Tibial nerve (tissue), 4 donors: Measurements from ENCODE around the gene MRPL21. TPM values are rescaled to one million over a fixed set of nuclear protein-coding genes. Genes with fewer than 3 reads are reported as not detected.

Experiments used
- DNase-seq, 2 donors: peaks; one replicate each; pipeline ENCODE4 v3.0.0-alpha.2; 2019; ENCODE audit warnings: low spot score in 2 of 2
- H3K27ac ChIP-seq, 4 donors: fragments of 200-600 bp; sonication (generic) in 3 of 4; one replicate each; pipeline ENCODE4 v1.5.1; 2017 to 2019; ENCODE audit warnings: mild to moderate bottlenecking in 1 of 4
- H3K27me3 ChIP-seq, 2 donors: fragments of 200-600 bp; sonication (generic) in 1 of 2; one replicate each; pipeline versions ENCODE4 v1.5.1 to v1.6.0; 2017 to 2019
- H3K36me3 ChIP-seq, 3 donors: fragments of 200-600 bp; sonication (generic); one replicate each; pipeline ENCODE4 v1.5.1; 2018 to 2019
- H3K4me1 ChIP-seq, 4 donors: fragments of 200-600 bp; sonication (generic) in 3 of 4; one replicate each; pipeline ENCODE4 v1.5.1; 2017 to 2019
- H3K4me3 ChIP-seq, 4 donors: fragments of 200-600 bp; sonication (generic) in 3 of 4; one replicate each; pipeline ENCODE4 v1.5.1; 2017 to 2019; ENCODE audit warnings: mild to moderate bottlenecking in 1 of 4, moderate library complexity in 1 of 4
- H3K9me3 ChIP-seq, 4 donors: fragments of 200-600 bp; sonication (generic) in 3 of 4; one replicate each; pipeline ENCODE4 v1.5.1; 2017 to 2019
- CTCF ChIP-seq, 5 experiments: fragments of 200-600 bp in 3 of 5; fragments of 450-650 bp in 2 of 5; sonication (generic) in 3 of 5; IDR thresholded peaks; one replicate each; pipeline ENCODE4 v1.5.1; 2016 to 2019; ENCODE audit warnings: antibody characterized with exemption in 5 of 5, mild to moderate bottlenecking in 3 of 5, moderate library complexity in 2 of 5
- EP300 ChIP-seq, 2 donors: sonication (generic); formaldehyde crosslinking; IDR thresholded peaks; one replicate each; pipeline ENCODE4 v1.6.1; 2017; ENCODE audit warnings: antibody characterized with exemption in 2 of 2, mild to moderate bottlenecking in 1 of 2
- POLR2A ChIP-seq, 2 donors: fragments of 450-650 bp; IDR thresholded peaks; one replicate each; pipeline ENCODE4 v1.6.1; 2017; ENCODE audit warnings: antibody characterized with exemption in 2 of 2, mild to moderate bottlenecking in 2 of 2, moderate library complexity in 2 of 2
- WGBS, 2 donors: methylation state at CpG; one replicate each; pipeline ENCODE4 v1.1.5; 2018; 5-methylcytosine and 5-hydroxymethylcytosine counted together
- total RNA-seq, 4 donors: library from RNA; depleted of rRNA; stranded (reverse); fragments of >200 nt; gene quantifications; one replicate each; pipeline ENCODE4 v1.1.0, GENCODE V29; 2016

MRPL21 gene
- total RNA-seq, 4 donors from 2014 or later: 35.9 to 78.0 (median 49.8) TPM

- Histone ChIP-seq H3K4me3 (no peak overlapping the region), H3K27me3 (no peaks in the 10 kb centered on the region), H3K9me3 (no peaks in the 10 kb centered on the region), H3K36me3 (peaks cover 0 to 37% (median 0%) of the 10 kb centered on the region in 3 donors), H3K27ac (no peak overlapping the region), H3K4me1 (no peaks in the 10 kb centered on the region)
- 94 to 97% methylated on average over 2 of the region's 2 CpGs for WGBS, 2 donors
- DNase-seq: no peak
- TF ChIP-seq POLR2A (IDR thresholded peaks at IDR 0.05) (no peak), EP300 (IDR thresholded peaks at IDR 0.05) (no peak), CTCF (IDR thresholded peaks at IDR 0.05) (no peak)
Measured at GRCh38 chr11:68881320-68881719, 22.3 kb downstream of the MRPL21 start.

GRCh38 chr11:68880851-68881250, 22.8 kb downstream of the MRPL21 start:
- TF ChIP-seq POLR2A (IDR thresholded peaks at IDR 0.05) (no peak), CTCF (IDR thresholded peaks at IDR 0.05) (no peak), EP300 (IDR thresholded peaks at IDR 0.05) (no peak)
- Histone ChIP-seq H3K27ac (no peak overlapping the region), H3K4me1 (no peaks in the 10 kb centered on the region), H3K27me3 (no peaks in the 10 kb centered on the region), H3K4me3 (no peak overlapping the region), H3K36me3 (peaks cover 0 to 37% (median 0%) of the 10 kb centered on the region in 3 donors), H3K9me3 (no peaks in the 10 kb centered on the region)
- WGBS, 2 donors: 88 to 89% methylated on average over 5 of the region's 5 CpGs
- no peak for DNase-seq

- Histone ChIP-seq H3K27me3 (no peaks in the 10 kb centered on the region), H3K4me3 (no peak overlapping the region), H3K4me1 (no peaks in the 10 kb centered on the region), H3K36me3 (peaks cover 0 to 27% (median 0%) of the 10 kb centered on the region in 3 donors), H3K27ac (no peak overlapping the region), H3K9me3 (no peaks in the 10 kb centered on the region)
- DNase-seq: no peak
- whole genome bisulfite sequencing, 2 donors: 80 to 85% methylated on average over 7 of the region's 7 CpGs
- TF ChIP-seq CTCF (IDR thresholded peaks at IDR 0.05) (no peak), EP300 (IDR thresholded peaks at IDR 0.05) (no peak), POLR2A (IDR thresholded peaks at IDR 0.05) (no peak)
Measured at GRCh38 chr11:68878022-68878421, 25.6 kb downstream of the MRPL21 start.

- H3K36me3 ChIP-seq: no peaks in the 10 kb centered on the region
- H3K27ac ChIP-seq: no peak overlapping the region
- 65 to 69% methylated on average over 12 of the region's 12 CpGs for WGBS, 2 donors
- no peak for DNase-seq
- no peak for TF ChIP-seq EP300 (IDR thresholded peaks at IDR 0.05)
- no peak for TF ChIP-seq POLR2A (IDR thresholded peaks at IDR 0.05)
- TF ChIP-seq CTCF (IDR thresholded peaks at IDR 0.05): no peak
- H3K4me1 ChIP-seq: peaks cover 0 to 16% (median 0%) of the 10 kb centered on the region in 4 donors
- H3K4me3 ChIP-seq: no peak overlapping the region
- no peaks in the 10 kb centered on the region for H3K27me3 ChIP-seq
- no peaks in the 10 kb centered on the region for H3K9me3 ChIP-seq
Measured at GRCh38 chr11:68872216-68873003, 31.2 kb downstream of the MRPL21 start.

- H3K9me3 ChIP-seq: no peaks in the 10 kb centered on the region
- no peak for DNase-seq
- TF ChIP-seq POLR2A (IDR thresholded peaks at IDR 0.05) (no peak), EP300 (IDR thresholded peaks at IDR 0.05) (no peak), CTCF (IDR thresholded peaks at IDR 0.05) (no peak)
- H3K27me3 ChIP-seq: no peaks in the 10 kb centered on the region
- peaks cover 0 to under 1% (median 0%) of the 10 kb centered on the region in 3 donors for H3K36me3 ChIP-seq
- WGBS, 2 donors: 36 to 60% methylated on average over 9 of the region's 9 CpGs
- peak overlapping the region in 1 of 4 donors; percentile 15 for H3K27ac ChIP-seq
- peak overlapping the region; percentile 33 to 53 (median 38) for H3K4me3 ChIP-seq
- peaks cover 0 to 16% (median 0%) of the 10 kb centered on the region in 4 donors for H3K4me1 ChIP-seq
Measured at GRCh38 chr11:68870470-68870869, 33.2 kb downstream of the MRPL21 start.
